ENCODE data around the gene ISG20L2.

GRCh38 chr1:156743367-156744302 is 15.1 kb upstream of the ISG20L2 start:
- no peak for TF ChIP-seq CTCF (IDR thresholded peaks at IDR 0.05; ENCODE audit: extremely low read depth in 1 of 2, insufficient read depth in 1 of 2, low read depth in 1 of 2, low read length in 2 of 2)
- no peak for TF ChIP-seq POLR2AphosphoS5 (IDR thresholded peaks at IDR 0.05; ENCODE audit: insufficient read depth, low read depth, low read length)
- TF ChIP-seq POLR2A (IDR thresholded peaks at IDR 0.05; ENCODE audit: low read depth, low read length): no peak
- TF ChIP-seq MAX (IDR thresholded peaks at IDR 0.05; ENCODE audit: insufficient read depth, insufficient read length): no peak
- TF ChIP-seq EZH2 (IDR thresholded peaks at IDR 0.05; ENCODE audit: borderline replicate concordance, low read depth, low read length, severe bottlenecking): no peak
- no peak for TF ChIP-seq JUN (IDR thresholded peaks at IDR 0.05; ENCODE audit: borderline replicate concordance, insufficient read depth, insufficient read length, low read depth)

Measured in endothelial cell of umbilical vein (primary cell).